HepG2 (cell line): ENCODE data around the gene PNLDC1. TPM values are rescaled to one million over a fixed set of nuclear protein-coding genes. Genes with fewer than 3 reads are reported as not detected.

ENCODE experiments used
- ATF7 ChIP-seq, 2 experiments: fragments of 450-650 bp in 1 of 2; sonication (generic) in 1 of 2; formaldehyde crosslinking in 1 of 2; IDR thresholded peaks; 2 replicates each; pipeline versions ENCODE4 v1.4.0 to v1.6.1; 2016 to 2020; ENCODE audit warnings: antibody characterized with exemption in 1 of 2, mild to moderate bottlenecking in 1 of 2, missing genetic modification reagents in 1 of 2
- BCL3 ChIP-seq: sonication (generic); formaldehyde crosslinking; IDR thresholded peaks from 2 replicates; pipeline ENCODE4 v1.5.1; 2020; ENCODE audit warnings: mild to moderate bottlenecking, missing genetic modification reagents, moderate library complexity
- BORCS8-MEF2B ChIP-seq: sonication (generic); formaldehyde crosslinking; IDR thresholded peaks from 2 replicates; pipeline ENCODE4 v1.8.0; 2022; ENCODE audit warnings: mild to moderate bottlenecking, missing genetic modification reagents
- CTCF ChIP-seq: sonication (generic); formaldehyde crosslinking; IDR thresholded peaks from 2 replicates; pipeline ENCODE4 v1.5.0; 2020; ENCODE audit warnings: mild to moderate bottlenecking, missing genetic modification reagents, moderate library complexity
- GABPB1 ChIP-seq: IDR thresholded peaks from 2 replicates; pipeline ENCODE4 v1.6.1; 2016; ENCODE audit warnings: mild to moderate bottlenecking, missing genetic modification reagents, moderate library complexity, missing compliant biosample characterization
- HDAC1 ChIP-seq: sonication (generic); formaldehyde crosslinking; IDR thresholded peaks from 2 replicates; pipeline ENCODE4 v1.5.1; 2020; ENCODE audit warnings: mild to moderate bottlenecking, missing genetic modification reagents
- KAT8 ChIP-seq: IDR thresholded peaks from 2 replicates; pipeline ENCODE4 v1.6.1; 2016; ENCODE audit warnings: missing genetic modification reagents, missing compliant biosample characterization
- KDM5B ChIP-seq: sonication (generic); formaldehyde crosslinking; IDR thresholded peaks from 2 replicates; pipeline ENCODE4 v1.4.0; 2020; ENCODE audit warnings: missing genetic modification reagents, mild to moderate bottlenecking, borderline replicate concordance
- KLF11 ChIP-seq: IDR thresholded peaks from 2 replicates; pipeline ENCODE4 v1.6.1; 2016; ENCODE audit warnings: missing compliant biosample characterization
- MAX ChIP-seq: IDR thresholded peaks from 2 replicates; pipeline ENCODE4 v1.6.1; 2012; ENCODE audit warnings: inconsistent platforms
- NBN ChIP-seq: fragments of 450-650 bp; conservative IDR thresholded peaks from 2 replicates; pipeline ENCODE4 v1.6.1; 2017
- PBX2 ChIP-seq: IDR thresholded peaks from 2 replicates; pipeline ENCODE4 v1.6.1; 2016; ENCODE audit warnings: control low read depth
- RFX3 ChIP-seq: IDR thresholded peaks from 2 replicates; pipeline ENCODE4 v1.6.1; 2016; ENCODE audit warnings: missing biosample characterization, missing genetic modification reagents
- RNF2 ChIP-seq: fragments of 450-650 bp; conservative IDR thresholded peaks from 2 replicates; pipeline ENCODE4 v1.6.1; 2016; ENCODE audit warnings: low read depth
- RXRA ChIP-seq: sonication (generic); formaldehyde crosslinking; IDR thresholded peaks from 2 replicates; pipeline ENCODE4 v1.5.1; 2020; ENCODE audit warnings: missing genetic modification reagents
- SALL1 ChIP-seq: sonication (generic); formaldehyde crosslinking; IDR thresholded peaks from 2 replicates; pipeline ENCODE4 v1.8.0; 2022; ENCODE audit warnings: mild to moderate bottlenecking, missing genetic modification reagents
- ZNF292 ChIP-seq: sonication (generic); formaldehyde crosslinking; IDR thresholded peaks from 2 replicates; pipeline ENCODE4 v1.8.1; 2022; ENCODE audit warnings: mild to moderate bottlenecking, low read depth, missing genetic modification reagents, borderline replicate concordance
- ZNF496 ChIP-seq: sonication (generic); formaldehyde crosslinking; IDR thresholded peaks from 2 replicates; pipeline ENCODE4 v1.8.1; 2023; ENCODE audit warnings: mild to moderate bottlenecking, moderate library complexity, missing genetic modification reagents; ENCODE audit not compliant: insufficient replicate concordance
- ZNF564 ChIP-seq: sonication (generic); formaldehyde crosslinking; IDR thresholded peaks from 2 replicates; pipeline ENCODE4 v1.8.1; 2023; ENCODE audit warnings: mild to moderate bottlenecking, missing genetic modification reagents
- ZNF619 ChIP-seq: sonication (generic); formaldehyde crosslinking; IDR thresholded peaks from 2 replicates; pipeline ENCODE4 v1.4.0; 2020; ENCODE audit warnings: mild to moderate bottlenecking, missing genetic modification reagents
- ZNF687 ChIP-seq: sonication (generic); formaldehyde crosslinking; IDR thresholded peaks from 2 replicates; pipeline ENCODE4 v1.5.1; 2020; ENCODE audit warnings: mild to moderate bottlenecking, missing genetic modification reagents, moderate library complexity
- ZNF768 ChIP-seq: sonication (generic); formaldehyde crosslinking; IDR thresholded peaks from 2 replicates; pipeline ENCODE4 v1.4.0; 2020; ENCODE audit warnings: missing genetic modification reagents
- polyA plus RNA-seq, 8 experiments: library from polyadenylated mRNA; depleted of rRNA in 3 of 8; stranded (reverse) in 7 of 8; unstranded in 1 of 8; fragments of >200 nt; fragmentation: Illumina TruSeq in 4 of 8; extraction: Trizol in 4 of 8; gene quantifications; 2 replicates each; pipeline versions ENCODE4 v1.2.1 to v1.2.3, GENCODE V29; 2011 to 2016; ENCODE audit warnings: low read depth in 4 of 8, missing spikeins in 1 of 8, mixed read lengths in 1 of 8; ENCODE audit not compliant: insufficient read depth in 1 of 8
- total RNA-seq, 5 experiments: library from RNA; depleted of rRNA; stranded (reverse); fragments of >200 nt; fragmentation: Illumina TruSeq; extraction: Trizol; gene quantifications; 2 replicates each; pipeline ENCODE4 v1.2.3, GENCODE V29; 2016; ENCODE audit warnings: low read depth in 1 of 5

Gene PNLDC1
- total and polyA plus RNA-seq, 2 of the 13 experiments (the other 11 are each of a cell fraction or from before 2014, with no cell fraction given), result not detected

GRCh38 chr6:159819932-159820640 lies 20.0 kb downstream of the PNLDC1 start (continued):
- TF ChIP-seq ZNF687, result peak; percentile 65
- TF ChIP-seq ZNF292 (CRISPR knock-in tag), result peak; percentile 52; the same call in 1 of the 2 replicates
- no peak for TF ChIP-seq KLF11 (CRISPR knock-in tag)
- TF ChIP-seq BORCS8-MEF2B (CRISPR knock-in tag), result 0 out of 2 replicates have a peak, but pooled peaks have one; percentile 32
- TF ChIP-seq KDM5B (CRISPR knock-in tag), result peak; percentile 38; the same call in 1 of the 2 replicates
- TF ChIP-seq ATF7 (IDR thresholded peaks at IDR 0.05), result no peak
- TF ChIP-seq ATF7 (CRISPR knock-in tag; IDR thresholded peaks at IDR 0.05), result no peak
- TF ChIP-seq KAT8 (CRISPR knock-in tag), result no peak
- TF ChIP-seq CTCF (CRISPR knock-in tag), result 0 out of 2 replicates have a peak, but pooled peaks have one; percentile 2
- TF ChIP-seq ZNF496 (CRISPR knock-in tag), result no peak
- TF ChIP-seq ZNF564, result no peak
- peak; percentile 34; the same call in 1 of the 2 replicates for TF ChIP-seq PBX2
- TF ChIP-seq RXRA (CRISPR knock-in tag), result 0 out of 2 replicates have a peak, but pooled peaks have one; percentile 18
- TF ChIP-seq ZNF768 (CRISPR knock-in tag), result 0 out of 2 replicates have a peak, but pooled peaks have one; percentile 14
- peak; percentile 68 for TF ChIP-seq MAX
- no peak for TF ChIP-seq RFX3
- no peak for TF ChIP-seq NBN
- no peak for TF ChIP-seq BCL3 (CRISPR knock-in tag)
- 0 out of 2 replicates have a peak, but pooled peaks have one; percentile 43 for TF ChIP-seq RNF2
- TF ChIP-seq GABPB1 (CRISPR knock-in tag), result peak; percentile 41
- 0 out of 2 replicates have a peak, but pooled peaks have one; percentile 42 for TF ChIP-seq HDAC1 (CRISPR knock-in tag)
- 0 out of 2 replicates have a peak, but pooled peaks have one; percentile 20 for TF ChIP-seq SALL1
- TF ChIP-seq ZNF619, result peak; percentile 67; the same call in 1 of the 2 replicates
